HCT116 (cell line): Measurements from ENCODE around the gene TLCD1.

Experiments used
- CBX3 ChIP-seq: IDR thresholded peaks from 2 replicates; pipeline ENCODE4 v1.6.1; 2012; ENCODE audit warnings: low read depth
- CEBPB ChIP-seq: IDR thresholded peaks from 2 replicates; pipeline ENCODE4 v1.6.1; 2012; ENCODE audit warnings: low read depth
- EGR1 ChIP-seq: IDR thresholded peaks from 2 replicates; pipeline ENCODE4 v1.6.1; 2012; ENCODE audit warnings: low read depth
- JUND ChIP-seq: IDR thresholded peaks from 2 replicates; pipeline ENCODE4 v1.6.1; 2012
- POLR2A ChIP-seq: IDR thresholded peaks from 2 replicates; pipeline ENCODE4 v1.7.0; 2011; ENCODE audit warnings: borderline replicate concordance; ENCODE audit not compliant: insufficient read depth, insufficient read length; ENCODE audit errors: extremely low read depth
- SP1 ChIP-seq: IDR thresholded peaks from 2 replicates; pipeline ENCODE4 v1.6.1; 2012; ENCODE audit warnings: low read depth
- ZFX ChIP-seq: fragments of 450-650 bp; IDR thresholded peaks from 2 replicates; pipeline ENCODE4 v1.6.1; 2017
- ZNF274 ChIP-seq: fragments of 200-500 bp; sonication (Bioruptor generic); IDR thresholded peaks from 2 replicates; pipeline ENCODE4 v1.6.1; 2014; ENCODE audit warnings: mild to moderate bottlenecking, low read depth, low read length, inconsistent platforms
- TF ChIP-seq, protein P1 (sequence below), 3 experiments: fragments of 200-600 bp in 1 of 3; sonication (generic) in 1 of 3; IDR thresholded peaks in 2 of 3; conservative IDR thresholded peaks in 1 of 3; 2 replicates each; pipeline ENCODE4 v1.5.1; 2012 to 2017; ENCODE audit warnings: low read depth in 2 of 3, low read length in 2 of 3, antibody characterized with exemption in 1 of 3, borderline replicate concordance in 1 of 3, control low read depth in 1 of 3, mild to moderate bottlenecking in 1 of 3, mixed read lengths in 1 of 3, mixed run types in 1 of 3, moderate library complexity in 1 of 3; ENCODE audit not compliant: insufficient read depth in 1 of 3
- TF ChIP-seq, protein P2 (sequence below): IDR thresholded peaks from 2 replicates; pipeline ENCODE4 v1.6.1; 2011; ENCODE audit warnings: mild to moderate bottlenecking, low read length, moderate library complexity; ENCODE audit not compliant: insufficient replicate concordance; ENCODE audit errors: extremely low read depth
- TF ChIP-seq, protein P3 (sequence below): IDR thresholded peaks from 2 replicates; pipeline ENCODE4 v1.6.1; 2012

DNA sequence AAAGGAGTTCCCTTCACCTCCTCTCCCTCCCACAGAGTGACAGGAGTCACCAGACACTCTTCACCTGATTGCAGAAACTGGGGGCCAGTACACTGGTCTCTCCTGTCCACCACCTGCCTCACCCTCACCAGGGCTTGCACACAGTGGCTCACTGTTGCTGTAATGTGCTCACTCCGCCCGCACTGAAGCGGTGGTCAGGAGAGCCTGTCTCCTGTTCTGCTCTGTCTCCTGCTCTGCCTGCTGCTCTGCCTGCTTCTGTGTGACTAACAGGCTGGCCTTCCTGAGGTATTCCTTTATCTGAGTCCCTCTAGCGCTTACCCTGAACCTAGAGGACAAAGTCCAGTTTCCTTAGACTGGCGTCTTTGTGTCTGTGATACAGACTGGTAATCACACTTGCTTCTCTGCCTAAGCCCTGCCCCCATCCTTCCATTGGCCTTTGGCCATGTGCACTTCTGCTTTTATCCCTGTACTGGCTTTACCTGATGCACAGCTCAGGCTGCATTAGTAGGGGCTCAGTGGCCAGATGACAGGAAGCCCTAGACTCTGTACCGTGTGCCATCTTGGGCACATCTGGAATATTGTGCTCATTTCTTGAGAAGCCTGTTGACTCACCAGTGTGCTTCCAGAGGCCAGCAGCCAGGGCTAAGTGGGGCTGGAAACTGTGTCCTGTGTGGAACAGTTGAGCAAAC, 27.6 kb downstream of the TLCD1 start:
- TF ChIP-seq ZNF274 (no peak), POLR2A (no peak), SP1 (no peak), CBX3 (no peak), JUND (no peak), ZFX (no peak), EGR1 (no peak), CEBPB (no peak)
- TF ChIP-seq, protein P1, sequence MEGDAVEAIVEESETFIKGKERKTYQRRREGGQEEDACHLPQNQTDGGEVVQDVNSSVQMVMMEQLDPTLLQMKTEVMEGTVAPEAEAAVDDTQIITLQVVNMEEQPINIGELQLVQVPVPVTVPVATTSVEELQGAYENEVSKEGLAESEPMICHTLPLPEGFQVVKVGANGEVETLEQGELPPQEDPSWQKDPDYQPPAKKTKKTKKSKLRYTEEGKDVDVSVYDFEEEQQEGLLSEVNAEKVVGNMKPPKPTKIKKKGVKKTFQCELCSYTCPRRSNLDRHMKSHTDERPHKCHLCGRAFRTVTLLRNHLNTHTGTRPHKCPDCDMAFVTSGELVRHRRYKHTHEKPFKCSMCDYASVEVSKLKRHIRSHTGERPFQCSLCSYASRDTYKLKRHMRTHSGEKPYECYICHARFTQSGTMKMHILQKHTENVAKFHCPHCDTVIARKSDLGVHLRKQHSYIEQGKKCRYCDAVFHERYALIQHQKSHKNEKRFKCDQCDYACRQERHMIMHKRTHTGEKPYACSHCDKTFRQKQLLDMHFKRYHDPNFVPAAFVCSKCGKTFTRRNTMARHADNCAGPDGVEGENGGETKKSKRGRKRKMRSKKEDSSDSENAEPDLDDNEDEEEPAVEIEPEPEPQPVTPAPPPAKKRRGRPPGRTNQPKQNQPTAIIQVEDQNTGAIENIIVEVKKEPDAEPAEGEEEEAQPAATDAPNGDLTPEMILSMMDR (IDR thresholded peaks at IDR 0.05 in 2 of 3, conservative IDR thresholded peaks at IDR 0.05 in 1 of 3; ENCODE audit: borderline replicate concordance in 1 of 3, insufficient read depth in 1 of 3, low read depth in 2 of 3, low read length in 2 of 3): no peak
- TF ChIP-seq, protein P2, sequence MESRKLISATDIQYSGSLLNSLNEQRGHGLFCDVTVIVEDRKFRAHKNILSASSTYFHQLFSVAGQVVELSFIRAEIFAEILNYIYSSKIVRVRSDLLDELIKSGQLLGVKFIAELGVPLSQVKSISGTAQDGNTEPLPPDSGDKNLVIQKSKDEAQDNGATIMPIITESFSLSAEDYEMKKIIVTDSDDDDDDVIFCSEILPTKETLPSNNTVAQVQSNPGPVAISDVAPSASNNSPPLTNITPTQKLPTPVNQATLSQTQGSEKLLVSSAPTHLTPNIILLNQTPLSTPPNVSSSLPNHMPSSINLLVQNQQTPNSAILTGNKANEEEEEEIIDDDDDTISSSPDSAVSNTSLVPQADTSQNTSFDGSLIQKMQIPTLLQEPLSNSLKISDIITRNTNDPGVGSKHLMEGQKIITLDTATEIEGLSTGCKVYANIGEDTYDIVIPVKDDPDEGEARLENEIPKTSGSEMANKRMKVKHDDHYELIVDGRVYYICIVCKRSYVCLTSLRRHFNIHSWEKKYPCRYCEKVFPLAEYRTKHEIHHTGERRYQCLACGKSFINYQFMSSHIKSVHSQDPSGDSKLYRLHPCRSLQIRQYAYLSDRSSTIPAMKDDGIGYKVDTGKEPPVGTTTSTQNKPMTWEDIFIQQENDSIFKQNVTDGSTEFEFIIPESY: no peak
- TF ChIP-seq, protein P3, sequence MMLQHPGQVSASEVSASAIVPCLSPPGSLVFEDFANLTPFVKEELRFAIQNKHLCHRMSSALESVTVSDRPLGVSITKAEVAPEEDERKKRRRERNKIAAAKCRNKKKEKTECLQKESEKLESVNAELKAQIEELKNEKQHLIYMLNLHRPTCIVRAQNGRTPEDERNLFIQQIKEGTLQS: no peak
